HG03159 (cell line): ENCODE results near the gene TRHDE.

Source experiments
- ATAC-seq: cut with Tn5 transposase; IDR thresholded peaks from one replicate; pipeline ENCODE4 v1.9.1; 2021; ENCODE audit warnings: mild to moderate bottlenecking, moderate library complexity; ENCODE audit not compliant: unreplicated experiment

The TRHDE gene

DNA sequence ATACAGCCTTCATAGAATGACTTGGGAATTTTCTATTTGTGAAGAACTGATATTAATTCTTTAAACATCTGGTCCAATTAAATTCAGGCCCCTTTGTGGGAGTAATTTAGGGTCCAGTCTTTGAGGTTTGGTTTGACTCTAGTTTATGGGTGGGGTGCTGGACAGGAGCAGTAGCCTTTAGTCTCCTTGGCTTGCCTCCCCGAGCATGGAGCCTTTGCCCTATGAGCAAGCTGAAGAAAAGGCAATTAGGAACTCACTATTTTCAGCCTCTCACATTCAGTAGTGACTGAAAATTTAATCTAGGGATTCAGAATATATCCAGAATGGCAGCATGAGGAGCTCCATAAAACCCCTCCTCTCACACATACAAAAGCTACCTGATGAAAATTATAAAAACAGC is 161.1 kb downstream of the TRHDE start:
- ATAC-seq = no peak

DNA sequence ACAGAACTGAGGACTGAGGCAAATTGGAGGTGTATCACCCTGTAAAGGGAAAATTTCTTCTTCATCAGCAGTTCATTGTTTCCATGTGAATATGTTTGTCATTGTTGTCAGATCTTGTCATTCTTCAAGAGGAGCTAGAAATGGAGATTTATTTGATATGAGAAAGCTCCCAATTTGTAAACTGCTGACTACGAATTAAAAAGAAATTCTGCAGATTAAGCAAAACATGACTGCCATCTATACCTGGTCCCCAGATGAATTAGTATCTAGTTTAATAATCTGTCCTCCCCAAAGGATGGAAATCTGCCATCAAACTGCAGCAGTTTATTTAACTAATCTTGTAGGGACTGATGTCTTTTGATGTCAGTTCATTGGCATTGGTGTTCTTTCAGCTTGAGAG is 162.8 kb downstream of the TRHDE start:
- no peak for ATAC-seq

DNA sequence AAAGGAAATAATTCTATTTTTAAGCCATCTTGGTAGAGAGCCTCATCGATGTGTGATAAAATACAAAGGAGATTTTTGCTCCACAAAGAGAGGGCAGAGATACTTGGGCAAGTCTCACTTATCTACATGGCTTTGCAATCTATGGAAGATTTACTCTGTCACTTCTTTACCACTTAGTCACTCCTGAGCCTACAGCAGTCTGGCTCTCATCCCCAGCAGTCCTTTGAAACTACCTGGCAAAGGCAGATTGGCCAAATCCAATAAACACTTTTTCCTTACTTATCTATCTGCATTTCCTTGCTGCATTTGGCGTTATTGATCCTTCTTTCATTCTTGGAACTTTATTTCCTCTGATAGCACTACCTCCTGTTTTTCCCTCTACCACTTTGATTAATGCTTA is 170.0 kb downstream of the TRHDE start:
- ATAC-seq = no peak

DNA sequence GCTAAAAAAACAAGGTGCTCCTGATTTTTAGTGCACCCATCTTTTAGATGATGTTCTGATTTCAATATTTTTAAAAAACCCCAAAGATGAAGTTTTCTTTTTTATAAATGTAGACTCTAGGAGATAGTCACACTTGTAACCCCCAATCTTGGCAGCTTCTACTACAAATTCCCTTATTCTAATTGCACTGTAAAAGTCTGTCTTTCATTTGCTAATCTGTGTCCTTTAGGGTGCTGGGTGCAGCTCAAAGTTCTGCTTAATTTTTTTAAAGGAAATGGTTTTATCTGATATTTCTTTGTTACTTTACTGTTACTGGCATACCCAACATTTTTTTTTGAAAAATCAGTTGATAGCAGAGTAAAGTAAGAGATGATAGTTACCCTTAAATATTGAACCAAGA is 172.0 kb downstream of the TRHDE start:
- no peak for ATAC-seq

- no peak for ATAC-seq
Measured at GRCh38 chr12:72444566-72444965, 172.4 kb downstream of the TRHDE start.

DNA sequence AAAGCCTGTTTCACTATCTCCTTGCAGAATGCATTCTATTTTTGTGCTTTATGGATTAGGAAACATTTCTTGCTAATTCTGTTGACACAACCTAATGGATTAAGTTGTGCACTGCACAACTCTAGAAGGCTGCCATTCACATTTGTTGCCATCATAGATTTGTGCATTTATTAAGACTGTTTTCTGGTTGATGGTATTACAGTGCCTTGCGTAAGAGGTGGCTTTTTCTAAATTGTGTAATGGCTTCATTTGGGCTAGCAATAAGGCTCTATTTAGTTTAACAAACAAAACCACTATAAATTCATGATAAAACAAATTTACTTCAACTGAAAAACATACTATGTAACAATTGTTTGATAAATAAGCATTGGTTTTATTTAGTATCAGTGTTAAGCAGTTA is 175.9 kb downstream of the TRHDE start:
- no peak for ATAC-seq

- ATAC-seq = no peak
Measured at GRCh38 chr12:72448805-72449204, 176.6 kb downstream of the TRHDE start.

DNA sequence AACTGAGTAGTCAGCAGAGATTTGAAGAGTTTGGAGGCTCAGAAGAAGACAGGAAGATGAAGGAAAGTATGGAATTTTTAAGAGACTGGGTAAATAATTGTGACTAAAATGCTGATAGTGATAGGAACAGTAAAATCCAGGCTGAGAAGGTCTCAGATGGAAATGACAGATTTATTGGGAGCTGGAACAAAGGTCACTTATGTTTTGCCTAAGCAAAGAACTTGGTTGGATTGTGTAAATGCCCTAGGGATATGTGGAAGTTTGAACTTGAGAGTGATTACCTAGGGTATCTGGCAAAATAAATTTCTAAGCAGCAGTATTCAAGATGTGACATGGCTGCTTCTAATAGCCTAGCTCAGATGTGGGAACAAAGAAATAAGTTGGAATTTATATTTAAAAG is 180.9 kb downstream of the TRHDE start:
- ATAC-seq = no peak

DNA sequence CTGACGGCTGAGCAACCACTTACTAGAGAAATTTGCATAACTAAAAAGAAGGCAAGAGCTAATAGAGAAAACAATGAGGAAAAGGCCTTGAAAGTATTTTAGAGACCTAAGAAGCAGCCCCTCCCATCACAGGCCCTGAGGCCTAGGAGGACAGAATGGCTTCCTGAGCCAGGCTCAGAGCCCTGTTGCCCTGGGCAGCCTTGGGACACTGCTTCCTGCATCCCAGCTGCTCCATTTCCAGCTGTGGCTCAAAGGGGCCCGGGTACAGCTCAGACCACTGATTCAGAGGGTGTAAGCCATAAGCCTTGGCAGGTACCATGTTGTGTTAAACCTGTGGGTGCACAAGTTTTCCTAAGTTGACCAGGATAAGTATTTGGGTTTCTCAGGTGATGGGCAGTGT is 181.4 kb downstream of the TRHDE start:
- ATAC-seq = no peak

GRCh38 chr12:72464471-72464870 is 192.3 kb downstream of the TRHDE start:
- ATAC-seq = no peak

DNA sequence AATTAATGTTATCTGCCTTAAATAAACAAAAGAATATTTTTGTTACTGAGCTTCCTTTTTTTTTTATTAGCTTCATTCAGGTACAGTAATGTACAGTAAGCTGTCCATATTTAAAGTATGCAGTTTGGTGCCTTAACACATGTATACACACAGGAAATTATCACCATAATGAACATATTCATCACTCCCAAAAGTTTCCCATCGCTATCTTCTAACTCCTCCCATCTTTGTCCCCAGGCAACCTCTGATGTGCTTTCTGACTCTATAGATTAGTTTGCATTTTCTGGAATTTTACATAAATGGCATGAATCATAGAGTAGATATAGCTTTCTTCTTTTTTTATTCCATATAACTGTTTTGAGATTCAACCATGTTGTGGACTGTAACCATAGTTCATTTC is 193.0 kb downstream of the TRHDE start:
- no peak for ATAC-seq

GRCh38 chr12:72465940-72466630 is 193.9 kb downstream of the TRHDE start:
- ATAC-seq = no peak

DNA sequence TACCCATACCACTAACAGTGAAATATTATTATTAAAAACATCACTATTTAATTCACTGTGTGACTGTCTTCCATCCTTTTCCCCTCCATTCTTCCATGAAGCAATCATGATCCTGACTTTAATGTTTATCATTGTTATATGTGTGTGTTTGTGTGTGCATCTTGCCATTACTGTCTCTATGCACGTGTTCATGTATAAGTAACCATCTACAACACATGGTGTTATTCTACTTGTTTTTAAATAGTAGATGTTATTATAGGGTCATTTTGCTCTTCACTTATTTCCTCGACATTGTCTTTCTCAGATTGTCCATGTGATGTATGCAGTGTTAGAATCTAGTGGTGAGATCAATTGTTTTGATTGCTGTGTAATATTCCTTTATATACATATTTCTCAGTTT is 195.8 kb downstream of the TRHDE start:
- ATAC-seq = no peak

DNA sequence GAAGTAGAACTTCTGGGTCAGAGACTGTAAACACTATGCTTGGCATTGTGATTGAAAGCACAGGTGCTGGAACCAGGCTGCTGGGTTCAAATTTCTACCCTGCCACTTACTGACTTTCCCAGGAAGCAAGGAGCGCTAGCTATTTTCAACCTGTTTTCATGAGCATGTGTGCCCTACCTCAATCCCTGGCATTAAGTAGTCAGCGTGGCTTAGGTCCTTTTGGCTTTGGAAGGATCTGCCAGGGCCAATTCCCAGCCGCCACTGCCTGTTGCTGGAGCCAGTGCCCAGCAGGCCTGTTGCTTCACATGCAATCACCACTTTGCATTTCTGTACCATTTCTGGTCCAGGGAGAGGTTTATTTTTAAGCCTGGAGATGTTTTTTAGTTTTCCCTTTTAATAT is 196.3 kb downstream of the TRHDE start:
- no peak for ATAC-seq

GRCh38 chr12:72471806-72472205 is 199.6 kb downstream of the TRHDE start:
- no peak for ATAC-seq

- no peak for ATAC-seq
Measured at GRCh38 chr12:72472350-72472749, 200.2 kb downstream of the TRHDE start.

- ATAC-seq = no peak
Measured at GRCh38 chr12:72476301-72476700, 204.1 kb downstream of the TRHDE start.

- ATAC-seq = no peak
Measured at GRCh38 chr12:72485017-72485701, 213.0 kb downstream of the TRHDE start.

DNA sequence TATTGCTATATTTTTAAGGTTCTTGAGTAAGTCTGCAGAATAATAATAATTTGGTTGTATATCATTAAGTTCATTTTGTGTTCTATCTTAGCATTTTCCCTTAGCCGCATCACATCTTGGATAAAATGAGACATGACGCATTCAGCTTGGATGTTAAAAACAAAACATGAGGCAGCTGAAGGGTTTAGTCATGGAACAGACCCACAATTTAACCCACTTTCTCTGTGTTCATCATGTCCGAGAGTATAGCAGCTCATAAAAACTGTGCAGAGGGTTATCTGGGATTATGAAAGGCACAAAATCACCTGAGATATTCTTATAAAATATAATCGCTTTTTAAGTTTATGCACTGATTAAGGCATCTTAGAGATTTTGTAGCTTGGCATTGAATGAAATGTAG is 219.3 kb downstream of the TRHDE start:
- ATAC-seq = no peak

DNA sequence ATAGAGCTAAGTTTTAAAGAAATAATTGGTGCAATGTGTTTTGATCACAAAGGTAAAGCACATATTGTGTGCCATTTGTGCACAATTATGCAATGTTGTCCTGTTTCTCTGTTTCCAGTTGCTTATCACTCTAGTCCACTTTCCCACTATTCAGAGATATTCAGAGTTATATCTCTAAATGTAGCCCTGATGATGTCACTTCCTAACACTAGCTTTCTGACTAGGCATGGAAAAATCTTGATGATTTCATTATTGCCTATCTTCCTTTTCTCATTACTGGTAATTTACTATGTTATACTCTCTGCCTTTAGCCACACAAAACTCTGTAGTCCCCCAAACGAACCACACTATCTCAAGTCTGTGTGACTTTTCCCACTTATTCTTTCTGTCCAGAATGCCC is 221.2 kb downstream of the TRHDE start:
- no peak for ATAC-seq

- ATAC-seq = no peak
Measured at GRCh38 chr12:72498354-72498753, 226.2 kb downstream of the TRHDE start.

DNA sequence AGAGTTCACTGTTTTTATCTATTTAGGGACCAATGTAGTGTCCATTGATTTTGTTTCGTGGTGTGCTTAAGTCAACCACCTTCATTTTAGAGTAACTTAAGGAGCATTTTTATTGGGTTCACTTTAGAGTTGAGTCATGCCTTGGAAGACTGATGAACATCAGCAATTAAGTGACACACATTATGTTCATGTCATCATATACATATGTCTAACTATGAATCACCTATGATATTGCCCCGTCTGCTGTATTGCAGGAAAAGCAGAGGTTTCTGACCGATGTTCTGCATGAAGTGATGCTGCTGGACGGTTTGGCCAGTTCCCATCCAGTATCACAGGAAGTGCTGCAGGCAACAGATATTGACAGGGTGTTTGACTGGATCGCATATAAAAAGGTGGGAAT is 227.1 kb downstream of the TRHDE start:
- ATAC-seq = no peak

GRCh38 chr12:72502546-72502945 is 230.4 kb downstream of the TRHDE start:
- no peak for ATAC-seq
